ENCODE data around the gene GAK.
A peak's percentile ranks its signal among the peaks of the same experiment; 100 is the strongest.

The GAK gene

DNA sequence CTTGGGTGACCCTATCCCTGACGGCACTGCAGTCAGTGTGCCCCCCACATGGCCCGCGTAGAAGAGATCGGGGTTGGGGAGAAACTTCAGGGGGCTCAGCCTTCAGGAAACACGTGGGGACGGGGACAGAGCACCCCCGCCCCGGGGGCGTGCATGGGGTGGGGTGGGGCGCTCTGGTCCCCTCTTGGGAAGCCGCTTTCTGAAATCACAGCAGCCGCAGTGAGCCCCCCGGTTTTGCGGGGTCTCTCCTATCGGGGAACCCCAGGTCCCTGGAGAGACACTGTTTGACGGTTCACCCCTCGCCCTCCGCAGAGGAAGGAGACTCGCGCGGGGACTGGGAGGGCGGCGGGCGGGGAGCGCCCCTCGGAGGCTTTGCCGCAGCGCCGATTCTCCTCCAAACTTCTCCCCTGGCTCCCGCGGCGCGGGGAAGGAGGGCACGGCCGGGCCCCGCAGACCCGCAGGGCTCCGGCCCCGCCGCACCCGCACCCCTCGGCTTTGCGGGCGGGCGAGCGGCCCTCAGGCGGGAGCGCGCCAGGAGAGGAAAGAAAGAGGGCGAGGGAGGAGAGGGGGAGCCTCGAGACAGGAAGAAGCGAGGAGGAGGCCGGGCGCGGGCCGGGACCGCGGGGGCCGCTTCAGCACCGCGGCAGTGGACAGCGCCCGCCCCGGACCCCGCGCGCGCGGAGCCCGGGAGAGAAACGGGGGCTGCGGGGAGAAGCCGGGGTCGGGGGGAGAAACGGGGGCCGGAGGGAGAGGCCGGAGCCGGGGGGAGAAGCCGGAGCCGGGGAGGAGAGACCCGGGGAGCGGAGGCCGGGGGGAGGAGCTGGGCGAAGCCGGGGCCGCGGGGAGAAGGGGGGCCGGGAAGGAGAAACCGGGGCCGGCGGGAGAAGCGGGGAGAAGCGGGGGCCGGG is 106.8 kb downstream of the GAK start:
- peak overlapping the region; percentile 74 for H3K4me3 ChIP-seq (ENCODE audit: low read depth, low read length)
- TF ChIP-seq, protein P1, sequence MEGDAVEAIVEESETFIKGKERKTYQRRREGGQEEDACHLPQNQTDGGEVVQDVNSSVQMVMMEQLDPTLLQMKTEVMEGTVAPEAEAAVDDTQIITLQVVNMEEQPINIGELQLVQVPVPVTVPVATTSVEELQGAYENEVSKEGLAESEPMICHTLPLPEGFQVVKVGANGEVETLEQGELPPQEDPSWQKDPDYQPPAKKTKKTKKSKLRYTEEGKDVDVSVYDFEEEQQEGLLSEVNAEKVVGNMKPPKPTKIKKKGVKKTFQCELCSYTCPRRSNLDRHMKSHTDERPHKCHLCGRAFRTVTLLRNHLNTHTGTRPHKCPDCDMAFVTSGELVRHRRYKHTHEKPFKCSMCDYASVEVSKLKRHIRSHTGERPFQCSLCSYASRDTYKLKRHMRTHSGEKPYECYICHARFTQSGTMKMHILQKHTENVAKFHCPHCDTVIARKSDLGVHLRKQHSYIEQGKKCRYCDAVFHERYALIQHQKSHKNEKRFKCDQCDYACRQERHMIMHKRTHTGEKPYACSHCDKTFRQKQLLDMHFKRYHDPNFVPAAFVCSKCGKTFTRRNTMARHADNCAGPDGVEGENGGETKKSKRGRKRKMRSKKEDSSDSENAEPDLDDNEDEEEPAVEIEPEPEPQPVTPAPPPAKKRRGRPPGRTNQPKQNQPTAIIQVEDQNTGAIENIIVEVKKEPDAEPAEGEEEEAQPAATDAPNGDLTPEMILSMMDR (IDR thresholded peaks at IDR 0.05; ENCODE audit: low read depth, low read length) = no peak
- peaks cover 44% of the 10 kb centered on the region for H3K36me3 ChIP-seq
- H3K27me3 ChIP-seq = no peaks in the 10 kb centered on the region
- peak; percentile 43 for DNase-seq
- H3K4me1 ChIP-seq = peaks cover 17% of the 10 kb centered on the region
- H3K9me3 ChIP-seq = no peaks in the 10 kb centered on the region

DNA sequence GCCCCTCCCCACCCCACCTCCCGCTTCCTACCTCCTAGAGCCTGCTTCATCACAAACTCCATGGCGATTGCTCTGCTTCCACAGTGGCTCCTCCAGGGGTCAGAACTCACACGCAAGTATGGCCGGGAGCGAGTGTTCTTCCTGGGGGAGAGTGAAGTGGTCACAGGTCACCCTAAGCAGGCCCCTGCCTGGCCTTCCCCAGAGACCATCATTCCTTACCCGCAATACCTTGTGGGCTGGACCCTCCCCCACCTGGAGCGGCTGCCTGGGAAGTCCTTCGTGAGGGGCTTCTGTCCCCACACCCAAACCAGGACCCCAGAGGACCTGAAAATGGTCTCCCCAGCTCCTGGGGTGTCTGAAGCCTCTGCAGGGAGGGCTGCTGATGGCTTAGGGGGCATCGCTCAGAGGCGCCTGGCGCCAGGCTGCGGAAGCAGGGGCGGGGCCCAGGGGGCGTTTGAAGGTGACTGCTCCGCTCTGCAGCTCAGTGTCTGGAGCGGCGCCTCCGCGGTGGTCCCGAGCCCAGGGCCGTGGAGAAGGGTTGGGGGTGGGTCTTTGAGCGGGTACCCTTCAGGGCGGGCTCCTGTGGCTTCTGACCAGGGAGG is 107.6 kb downstream of the GAK start:
- Histone ChIP-seq H3K4me1 (peaks cover 17% of the 10 kb centered on the region), H3K4me3 (ENCODE audit: low read depth, low read length) (peak overlapping the region; percentile 74), H3K9me3 (no peaks in the 10 kb centered on the region), H3K27me3 (no peaks in the 10 kb centered on the region), H3K36me3 (peaks cover 49% of the 10 kb centered on the region)
- TF ChIP-seq, protein P1 (IDR thresholded peaks at IDR 0.05; ENCODE audit: low read depth, low read length) = no peak
- DNase-seq = peak; percentile 64

DNA sequence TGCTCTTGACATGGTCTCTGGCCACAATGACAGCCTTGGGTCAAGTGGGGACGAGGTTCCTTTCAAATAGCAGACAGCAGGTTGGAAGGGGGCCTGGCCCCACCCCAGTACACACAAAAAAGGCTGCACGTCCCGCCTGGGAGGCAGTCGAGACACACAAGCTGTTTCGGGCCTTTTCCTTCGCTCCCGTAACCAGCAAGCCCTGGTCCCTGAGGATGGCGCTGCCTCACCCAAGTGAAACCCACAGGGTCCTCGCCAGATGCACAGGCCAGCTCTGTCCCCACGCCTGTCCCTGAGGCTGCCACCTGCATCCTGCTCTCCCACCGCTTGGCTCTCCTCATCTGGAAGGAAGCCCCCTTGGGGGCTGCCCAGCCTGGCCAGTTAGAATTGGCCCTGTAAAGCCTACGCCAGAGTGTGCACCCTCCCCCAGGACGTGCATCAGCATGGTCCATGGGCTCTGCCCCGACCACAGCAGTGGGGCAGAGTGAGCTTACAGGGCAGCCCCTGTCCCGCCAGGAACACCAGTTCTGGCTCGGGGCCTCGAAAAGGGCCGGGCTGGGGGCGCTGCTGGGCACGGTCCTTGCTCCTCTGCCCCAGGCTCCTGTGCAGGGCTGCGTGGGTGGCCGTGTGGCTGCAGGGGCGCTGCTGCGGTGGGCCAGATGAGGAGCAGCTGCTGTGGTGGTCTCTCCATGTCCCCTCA is 108.2 kb downstream of the GAK start:
- Histone ChIP-seq H3K36me3 (peaks cover 55% of the 10 kb centered on the region), H3K27me3 (no peaks in the 10 kb centered on the region), H3K4me1 (peaks cover 17% of the 10 kb centered on the region), H3K9me3 (no peaks in the 10 kb centered on the region), H3K4me3 (ENCODE audit: low read depth, low read length) (peak overlapping the region; percentile 74)
- TF ChIP-seq, protein P1 (IDR thresholded peaks at IDR 0.05; ENCODE audit: low read depth, low read length) = no peak
- DNase-seq = peak; percentile 19

DNA sequence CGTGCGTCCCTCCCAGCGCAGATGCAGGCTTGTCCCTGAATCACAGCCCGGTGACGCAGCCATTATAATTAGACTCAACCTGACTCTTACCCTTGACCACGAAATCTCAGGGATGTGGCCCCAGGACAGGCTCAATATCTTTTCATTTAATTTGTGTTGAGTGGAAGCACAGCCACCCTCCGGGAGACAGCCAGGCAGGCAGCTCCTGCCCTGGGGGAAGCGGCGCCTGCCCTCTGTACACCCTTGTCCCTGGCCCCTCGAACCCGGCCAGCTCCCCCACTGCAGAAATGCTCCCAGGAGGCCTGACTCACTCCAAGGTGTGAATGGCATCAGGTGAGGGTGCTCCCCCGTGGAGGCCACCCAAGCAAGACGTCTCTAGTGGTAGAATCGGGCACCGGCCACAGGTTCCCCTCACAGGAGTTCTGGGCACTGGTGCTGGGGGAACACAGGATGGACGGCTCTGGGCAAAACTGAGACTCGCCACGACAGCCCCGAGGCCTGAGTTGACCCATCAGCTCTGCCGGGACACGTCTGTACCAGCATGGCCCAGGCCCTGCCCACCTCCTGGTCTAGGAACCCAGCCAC is 108.8 kb downstream of the GAK start:
- Histone ChIP-seq H3K36me3 (peaks cover 62% of the 10 kb centered on the region), H3K9me3 (no peaks in the 10 kb centered on the region), H3K27me3 (no peaks in the 10 kb centered on the region), H3K4me1 (peaks cover 17% of the 10 kb centered on the region), H3K4me3 (ENCODE audit: low read depth, low read length) (no peak overlapping the region)
- DNase-seq = peak; percentile 16
- TF ChIP-seq, protein P1 (IDR thresholded peaks at IDR 0.05; ENCODE audit: low read depth, low read length) = no peak

DNA sequence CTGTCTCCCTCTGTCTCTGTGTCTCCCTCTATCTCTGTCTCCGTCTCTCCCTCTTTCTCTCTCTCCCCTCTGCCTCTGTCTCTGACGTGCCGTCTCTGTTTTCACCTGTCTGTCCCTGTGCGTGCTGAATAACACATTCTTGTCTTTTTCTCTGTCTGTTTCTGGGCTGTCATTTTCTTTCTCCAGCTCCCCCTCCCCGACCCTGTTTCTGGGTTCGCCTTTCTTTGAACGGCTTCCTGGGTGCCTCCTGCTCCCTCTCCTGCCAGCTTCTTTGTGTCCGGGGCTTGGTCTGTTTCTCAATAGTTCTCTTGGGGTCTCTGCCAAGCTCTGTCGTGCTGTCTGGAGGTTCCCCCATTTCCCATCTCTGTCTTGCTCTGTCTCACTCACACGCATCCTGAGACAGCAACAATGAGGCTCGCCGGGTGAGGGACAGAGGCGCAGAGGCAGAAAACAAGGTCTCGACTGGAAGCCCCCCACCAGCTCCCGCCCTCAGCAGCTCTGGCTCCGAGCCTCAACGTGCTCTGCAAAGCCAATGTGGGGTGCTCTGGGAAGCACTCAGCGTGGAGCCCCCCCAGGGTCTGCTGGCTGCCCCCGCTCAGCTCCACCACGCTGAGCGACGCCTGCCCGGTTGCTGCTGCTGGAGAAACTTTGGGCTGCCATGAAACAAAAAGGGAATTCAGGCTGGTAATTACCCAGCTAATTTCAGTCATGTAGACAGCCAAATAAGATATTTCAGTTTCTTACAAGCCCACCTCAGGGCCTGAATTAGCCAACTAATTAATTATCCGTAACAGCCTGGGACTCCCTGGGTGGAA is 109.5 kb downstream of the GAK start:
- TF ChIP-seq, protein P1 (IDR thresholded peaks at IDR 0.05; ENCODE audit: low read depth, low read length) = no peak
- no peaks in the 10 kb centered on the region for H3K27me3 ChIP-seq
- peaks cover 67% of the 10 kb centered on the region for H3K36me3 ChIP-seq
- no peaks in the 10 kb centered on the region for H3K9me3 ChIP-seq
- DNase-seq = no peak
- no peak overlapping the region for H3K4me3 ChIP-seq (ENCODE audit: low read depth, low read length)
- H3K4me1 ChIP-seq = peaks cover 17% of the 10 kb centered on the region

All from BE2C (cell line).